ENCODE results near the gene RXRA.

DNA sequence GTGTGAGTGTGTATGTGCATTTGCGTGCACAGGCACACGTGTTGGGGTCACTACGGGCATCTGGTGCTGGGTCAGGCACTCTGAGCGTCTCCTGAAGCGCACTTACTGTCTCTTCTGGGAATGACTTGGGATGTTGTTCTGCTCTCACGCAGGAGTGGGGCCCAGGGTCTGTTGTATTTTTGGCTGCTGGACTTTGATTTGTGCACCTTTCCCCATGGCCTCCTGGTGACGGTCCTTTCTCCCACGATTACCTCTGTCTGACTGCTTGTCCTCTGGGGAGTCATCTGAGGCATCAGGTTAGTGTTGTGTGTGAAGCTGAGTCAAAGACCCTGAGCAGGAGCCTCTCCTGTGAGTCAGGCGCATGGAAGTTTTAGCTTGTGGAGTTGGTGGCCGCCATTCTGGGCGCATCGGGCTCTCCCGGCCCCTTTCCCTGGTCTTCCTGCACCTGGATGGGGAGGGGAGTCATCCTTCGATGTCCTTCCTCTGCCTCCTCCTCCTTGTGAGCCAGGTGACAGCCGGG is 62.1 kb downstream of the RXRA start:
- no peak for TF ChIP-seq CTCF (IDR thresholded peaks at IDR 0.05; ENCODE audit: insufficient read depth, low read length)
- TF ChIP-seq GABPA (IDR thresholded peaks at IDR 0.05; ENCODE audit: low read depth): no peak
- TF ChIP-seq, protein P1, sequence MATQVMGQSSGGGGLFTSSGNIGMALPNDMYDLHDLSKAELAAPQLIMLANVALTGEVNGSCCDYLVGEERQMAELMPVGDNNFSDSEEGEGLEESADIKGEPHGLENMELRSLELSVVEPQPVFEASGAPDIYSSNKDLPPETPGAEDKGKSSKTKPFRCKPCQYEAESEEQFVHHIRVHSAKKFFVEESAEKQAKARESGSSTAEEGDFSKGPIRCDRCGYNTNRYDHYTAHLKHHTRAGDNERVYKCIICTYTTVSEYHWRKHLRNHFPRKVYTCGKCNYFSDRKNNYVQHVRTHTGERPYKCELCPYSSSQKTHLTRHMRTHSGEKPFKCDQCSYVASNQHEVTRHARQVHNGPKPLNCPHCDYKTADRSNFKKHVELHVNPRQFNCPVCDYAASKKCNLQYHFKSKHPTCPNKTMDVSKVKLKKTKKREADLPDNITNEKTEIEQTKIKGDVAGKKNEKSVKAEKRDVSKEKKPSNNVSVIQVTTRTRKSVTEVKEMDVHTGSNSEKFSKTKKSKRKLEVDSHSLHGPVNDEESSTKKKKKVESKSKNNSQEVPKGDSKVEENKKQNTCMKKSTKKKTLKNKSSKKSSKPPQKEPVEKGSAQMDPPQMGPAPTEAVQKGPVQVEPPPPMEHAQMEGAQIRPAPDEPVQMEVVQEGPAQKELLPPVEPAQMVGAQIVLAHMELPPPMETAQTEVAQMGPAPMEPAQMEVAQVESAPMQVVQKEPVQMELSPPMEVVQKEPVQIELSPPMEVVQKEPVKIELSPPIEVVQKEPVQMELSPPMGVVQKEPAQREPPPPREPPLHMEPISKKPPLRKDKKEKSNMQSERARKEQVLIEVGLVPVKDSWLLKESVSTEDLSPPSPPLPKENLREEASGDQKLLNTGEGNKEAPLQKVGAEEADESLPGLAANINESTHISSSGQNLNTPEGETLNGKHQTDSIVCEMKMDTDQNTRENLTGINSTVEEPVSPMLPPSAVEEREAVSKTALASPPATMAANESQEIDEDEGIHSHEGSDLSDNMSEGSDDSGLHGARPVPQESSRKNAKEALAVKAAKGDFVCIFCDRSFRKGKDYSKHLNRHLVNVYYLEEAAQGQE (IDR thresholded peaks at IDR 0.05; ENCODE audit: insufficient replicate concordance, low read depth): no peak
